Measurements from ENCODE around the gene EMP2.

Gene EMP2

DNA sequence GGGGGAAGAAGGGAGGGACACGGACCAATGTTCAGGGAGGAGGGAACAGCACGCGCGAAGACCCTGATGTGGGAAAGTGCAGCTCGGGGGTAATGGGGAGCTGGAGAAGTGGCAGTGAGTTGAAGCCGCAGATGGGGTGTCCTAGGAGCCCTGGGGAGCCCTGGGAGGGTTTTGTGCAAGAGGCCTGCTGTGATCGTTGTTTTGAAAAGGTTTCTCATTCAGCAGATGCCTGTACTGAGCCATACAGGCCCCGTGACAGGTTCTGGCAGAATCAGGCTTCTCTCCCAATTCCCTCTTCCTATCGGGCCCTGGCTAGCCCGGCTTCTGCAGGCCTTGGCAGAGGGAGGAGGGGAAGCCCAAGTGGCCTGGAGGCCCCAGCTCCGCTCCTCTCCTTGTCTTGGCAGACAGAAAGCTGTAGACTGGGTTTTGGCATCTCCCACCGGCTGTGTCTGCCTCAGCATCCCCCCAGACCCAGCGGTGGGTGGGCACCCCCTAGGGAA lies 38.4 kb upstream of the EMP2 start:
- Histone ChIP-seq H3K4me3 (ENCODE audit: extremely low read depth, insufficient read depth, low read length, poor library complexity, severe bottlenecking) (no peak overlapping the region), H3K36me3 (ENCODE audit: control insufficient read depth, insufficient read depth, low read length) (no peaks in the 10 kb centered on the region), H3K9me3 (ENCODE audit: control insufficient read depth, low read length) (no peaks in the 10 kb centered on the region), H3K27ac (ENCODE audit: low read depth, low read length, severe bottlenecking) (no peak overlapping the region), H3K4me1 (ENCODE audit: control insufficient read depth, insufficient read depth, low read length, poor library complexity, severe bottlenecking) (peaks cover 17% of the 10 kb centered on the region)
- WGBS, 2 experiments (ENCODE audit: insufficient coverage in 2 of 2) = 55 to 67% methylated on average over 9 to 10 of the region's 13 CpGs

DNA sequence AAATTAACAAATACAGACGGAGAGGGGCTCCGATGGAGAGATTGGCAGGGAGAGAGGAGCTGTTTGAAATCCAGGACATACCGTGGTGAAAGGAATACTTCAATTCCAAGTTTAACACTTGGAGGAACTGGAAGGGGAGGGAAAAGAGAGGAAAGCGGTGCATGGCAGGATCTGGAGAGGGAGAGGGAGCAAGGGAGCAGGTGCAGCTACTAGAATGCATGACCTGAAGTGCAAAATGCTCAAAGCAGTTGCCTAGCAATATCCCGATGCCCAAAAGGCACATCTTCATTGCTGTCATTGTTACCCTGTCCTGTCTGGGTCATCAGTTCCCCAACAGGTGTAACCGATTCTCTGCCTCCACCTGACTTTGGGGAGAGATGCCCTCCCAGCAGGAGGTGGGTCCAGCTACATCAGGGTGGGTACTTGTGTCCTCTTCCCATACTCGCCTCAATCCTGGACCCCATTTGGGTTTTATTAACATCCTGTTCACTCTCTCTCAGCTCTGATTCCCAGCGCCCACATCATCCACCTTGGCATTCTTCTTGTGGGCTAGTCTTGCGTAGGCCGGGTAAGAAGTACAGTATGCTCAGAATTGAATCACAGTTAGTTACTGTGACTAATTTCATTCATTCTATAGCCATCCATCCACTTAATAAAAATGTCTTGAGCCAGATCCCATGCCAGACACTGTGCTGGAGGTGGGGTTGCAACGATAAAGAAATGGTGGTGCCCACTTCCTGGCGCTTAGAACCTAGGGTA lies 37.4 kb upstream of the EMP2 start:
- H3K4me3 ChIP-seq (ENCODE audit: extremely low read depth, insufficient read depth, low read length, poor library complexity, severe bottlenecking) = no peak overlapping the region
- no peak overlapping the region for H3K27ac ChIP-seq (ENCODE audit: low read depth, low read length, severe bottlenecking)
- H3K9me3 ChIP-seq (ENCODE audit: control insufficient read depth, low read length) = no peaks in the 10 kb centered on the region
- H3K36me3 ChIP-seq (ENCODE audit: control insufficient read depth, insufficient read depth, low read length) = no peaks in the 10 kb centered on the region
- WGBS, 2 experiments (ENCODE audit: insufficient coverage in 2 of 2) = 75 to 77% methylated on average over 7 to 8 of the region's 12 CpGs
- peaks cover 17% of the 10 kb centered on the region for H3K4me1 ChIP-seq (ENCODE audit: control insufficient read depth, insufficient read depth, low read length, poor library complexity, severe bottlenecking)

DNA sequence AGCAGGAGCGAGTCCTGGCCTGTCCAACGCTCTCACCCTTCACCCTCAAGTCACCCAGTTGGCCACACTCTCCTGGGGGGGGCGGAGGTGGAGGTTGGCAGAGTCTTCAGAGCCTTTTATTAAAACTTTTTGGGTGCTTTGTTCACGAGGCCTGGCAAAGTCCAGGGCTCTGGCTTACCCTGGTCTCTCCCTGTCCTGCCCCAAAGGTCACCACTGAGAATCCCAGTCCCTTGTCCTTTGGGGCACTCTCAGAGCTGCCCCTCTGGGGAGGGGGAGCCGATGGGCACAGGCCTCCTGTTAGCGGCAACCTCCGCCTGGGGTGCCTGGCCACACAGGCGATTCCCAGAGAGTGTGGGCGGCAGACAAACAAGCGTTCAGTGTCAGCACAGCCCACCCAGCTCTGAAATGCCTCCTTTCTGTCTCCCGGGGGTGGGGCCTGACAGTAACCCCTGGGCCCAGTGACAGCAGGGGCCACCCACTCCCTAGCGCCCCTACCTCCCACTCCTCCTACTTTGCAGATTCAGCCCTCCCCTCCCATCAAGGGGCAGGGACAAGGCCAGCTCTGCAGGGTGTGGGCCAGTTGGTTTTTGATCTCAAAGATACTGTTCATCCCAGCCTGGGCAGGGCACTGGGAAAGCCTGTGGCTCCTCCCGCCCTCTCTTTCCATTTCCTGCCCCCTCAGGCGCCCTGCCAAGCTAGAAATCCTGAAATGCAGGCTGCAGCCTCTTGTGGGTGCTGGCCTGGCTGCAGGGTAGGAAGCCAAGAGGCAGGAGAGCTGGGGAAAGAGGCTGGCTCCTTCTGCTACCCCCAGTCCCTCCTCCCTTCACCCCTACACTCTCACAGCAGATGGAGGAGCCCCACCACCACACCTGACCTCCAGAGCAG lies 36.6 kb upstream of the EMP2 start:
- WGBS, 2 experiments (ENCODE audit: insufficient coverage in 2 of 2) = 21 to 31% methylated on average over 7 to 8 of the region's 14 CpGs
- H3K27ac ChIP-seq (ENCODE audit: low read depth, low read length, severe bottlenecking) = peak overlapping the region; percentile 43
- no peaks in the 10 kb centered on the region for H3K36me3 ChIP-seq (ENCODE audit: control insufficient read depth, insufficient read depth, low read length)
- H3K4me1 ChIP-seq (ENCODE audit: control insufficient read depth, insufficient read depth, low read length, poor library complexity, severe bottlenecking) = peaks cover 17% of the 10 kb centered on the region
- H3K9me3 ChIP-seq (ENCODE audit: control insufficient read depth, low read length) = no peaks in the 10 kb centered on the region
- no peak overlapping the region for H3K4me3 ChIP-seq (ENCODE audit: extremely low read depth, insufficient read depth, low read length, poor library complexity, severe bottlenecking)

DNA sequence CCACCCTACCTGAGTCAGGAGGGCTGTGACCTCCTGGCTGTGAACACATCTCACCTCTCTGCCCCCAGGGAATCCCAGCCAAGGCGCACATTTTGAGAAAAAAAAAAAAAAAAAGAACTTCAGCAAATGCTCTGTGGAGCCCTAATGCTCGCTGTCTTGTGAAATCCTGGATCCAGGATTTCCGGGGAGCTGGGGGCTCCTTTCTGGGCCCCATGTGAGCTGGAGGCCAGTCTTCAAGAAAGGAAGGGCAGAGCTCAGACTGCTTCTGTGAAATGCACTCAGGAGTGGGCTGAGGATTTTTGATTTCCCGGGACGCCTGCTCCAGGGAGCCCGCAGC lies 36.0 kb upstream of the EMP2 start:
- WGBS, 2 experiments (ENCODE audit: insufficient coverage in 2 of 2) = 68 to 73% methylated on average over 2 to 5 of the region's 6 CpGs
- Histone ChIP-seq H3K27ac (ENCODE audit: low read depth, low read length, severe bottlenecking) (no peak overlapping the region), H3K36me3 (ENCODE audit: control insufficient read depth, insufficient read depth, low read length) (no peaks in the 10 kb centered on the region), H3K4me3 (ENCODE audit: extremely low read depth, insufficient read depth, low read length, poor library complexity, severe bottlenecking) (no peak overlapping the region), H3K4me1 (ENCODE audit: control insufficient read depth, insufficient read depth, low read length, poor library complexity, severe bottlenecking) (peaks cover 17% of the 10 kb centered on the region), H3K9me3 (ENCODE audit: control insufficient read depth, low read length) (no peaks in the 10 kb centered on the region)

DNA sequence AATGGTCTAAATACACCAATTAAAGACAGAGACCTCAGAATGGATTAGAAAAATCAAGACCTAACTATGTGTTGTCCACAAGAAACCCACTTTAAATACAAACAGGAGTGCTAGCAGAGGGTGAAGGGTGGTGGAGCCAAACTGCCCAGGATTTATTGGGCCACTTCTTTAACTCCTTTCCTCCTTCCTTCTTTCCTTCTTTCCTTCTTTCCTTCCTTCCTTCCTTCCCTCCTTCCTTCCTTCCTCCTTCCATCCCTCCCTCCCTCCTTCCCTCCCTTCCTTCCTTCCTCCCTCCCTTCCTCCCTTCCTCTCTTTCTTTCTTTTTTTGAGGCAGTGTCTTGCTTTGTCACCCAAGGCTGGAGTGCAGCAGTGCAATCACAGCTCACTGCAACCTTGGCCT lies 34.3 kb upstream of the EMP2 start:
- no peak overlapping the region for H3K4me3 ChIP-seq (ENCODE audit: extremely low read depth, insufficient read depth, low read length, poor library complexity, severe bottlenecking)
- H3K36me3 ChIP-seq (ENCODE audit: control insufficient read depth, insufficient read depth, low read length) = no peaks in the 10 kb centered on the region
- H3K4me1 ChIP-seq (ENCODE audit: control insufficient read depth, insufficient read depth, low read length, poor library complexity, severe bottlenecking) = peaks cover 26% of the 10 kb centered on the region
- H3K9me3 ChIP-seq (ENCODE audit: control insufficient read depth, low read length) = no peaks in the 10 kb centered on the region
- H3K27ac ChIP-seq (ENCODE audit: low read depth, low read length, severe bottlenecking) = no peak overlapping the region

DNA sequence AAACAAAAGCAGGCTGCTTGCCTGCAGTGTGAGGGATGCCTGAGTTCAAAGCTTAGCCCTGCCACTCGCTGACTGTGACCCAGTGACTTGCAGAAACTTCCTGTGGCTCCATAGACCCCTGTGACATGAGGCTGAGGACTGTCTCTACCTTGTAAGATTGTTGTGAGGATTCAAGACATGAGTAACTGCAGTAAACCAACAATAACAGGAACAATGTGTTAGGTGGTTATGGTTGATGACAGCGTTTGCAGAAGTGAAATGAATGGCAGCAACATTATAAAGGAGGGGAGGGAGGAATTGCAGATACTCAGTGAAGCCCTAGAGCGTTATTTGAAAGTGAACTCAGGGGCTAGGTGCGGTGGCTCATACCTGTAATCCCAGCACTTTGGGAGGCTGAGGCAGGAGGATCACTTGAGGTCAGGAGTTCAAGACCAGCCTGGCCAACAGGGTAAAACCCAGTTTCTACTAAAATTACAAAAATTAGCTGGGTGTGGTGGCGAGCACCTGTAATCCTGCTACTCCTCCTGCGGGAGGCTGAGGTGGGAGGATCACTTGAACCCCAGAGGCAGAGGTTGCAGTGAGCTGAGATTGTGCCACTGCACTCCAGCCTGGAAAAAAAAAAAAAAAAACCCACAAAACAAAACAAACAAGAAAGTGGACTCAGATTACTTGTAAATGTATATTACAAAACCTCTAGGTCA lies 33.5 kb upstream of the EMP2 start:
- Histone ChIP-seq H3K9me3 (ENCODE audit: control insufficient read depth, low read length) (no peaks in the 10 kb centered on the region), H3K4me3 (ENCODE audit: extremely low read depth, insufficient read depth, low read length, poor library complexity, severe bottlenecking) (no peak overlapping the region), H3K4me1 (ENCODE audit: control insufficient read depth, insufficient read depth, low read length, poor library complexity, severe bottlenecking) (peaks cover 33% of the 10 kb centered on the region), H3K27ac (ENCODE audit: low read depth, low read length, severe bottlenecking) (no peak overlapping the region), H3K36me3 (ENCODE audit: control insufficient read depth, insufficient read depth, low read length) (no peaks in the 10 kb centered on the region)
- 83 to 97% methylated on average over 3 to 4 of the region's 6 CpGs for WGBS, 2 experiments (ENCODE audit: insufficient coverage in 2 of 2)

DNA sequence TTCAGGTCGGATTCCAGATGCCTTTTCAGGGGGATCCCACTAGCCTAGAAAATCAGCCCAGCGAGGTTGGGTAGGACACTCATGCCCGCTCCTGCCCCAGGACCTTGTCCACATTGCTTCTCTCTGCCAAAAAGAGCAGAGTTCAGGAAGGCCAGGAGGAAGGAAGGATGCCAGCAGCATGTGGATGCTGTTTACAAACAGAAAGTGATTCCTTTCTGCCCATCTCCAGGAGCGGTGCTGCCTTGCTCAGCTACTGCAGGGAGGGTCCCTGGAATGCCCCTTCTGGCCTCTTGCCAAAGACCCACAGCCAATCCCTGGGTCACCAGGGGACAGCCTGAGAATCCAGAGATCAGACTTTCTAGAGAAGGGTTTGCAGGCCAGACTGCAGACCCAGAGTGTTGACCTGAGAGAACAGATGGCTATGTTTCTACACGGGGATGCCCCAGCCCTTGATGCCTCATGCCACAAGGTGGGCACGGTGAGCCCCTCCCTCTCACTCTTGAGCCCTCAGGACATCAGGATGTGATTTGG lies 32.3 kb upstream of the EMP2 start:
- 73 to 88% methylated on average over 5 of the region's 6 CpGs for WGBS, 2 experiments (ENCODE audit: insufficient coverage in 2 of 2)
- Histone ChIP-seq H3K4me3 (ENCODE audit: extremely low read depth, insufficient read depth, low read length, poor library complexity, severe bottlenecking) (no peak overlapping the region), H3K36me3 (ENCODE audit: control insufficient read depth, insufficient read depth, low read length) (no peaks in the 10 kb centered on the region), H3K9me3 (ENCODE audit: control insufficient read depth, low read length) (no peaks in the 10 kb centered on the region), H3K27ac (ENCODE audit: low read depth, low read length, severe bottlenecking) (no peak overlapping the region), H3K4me1 (ENCODE audit: control insufficient read depth, insufficient read depth, low read length, poor library complexity, severe bottlenecking) (peaks cover 32% of the 10 kb centered on the region)

DNA sequence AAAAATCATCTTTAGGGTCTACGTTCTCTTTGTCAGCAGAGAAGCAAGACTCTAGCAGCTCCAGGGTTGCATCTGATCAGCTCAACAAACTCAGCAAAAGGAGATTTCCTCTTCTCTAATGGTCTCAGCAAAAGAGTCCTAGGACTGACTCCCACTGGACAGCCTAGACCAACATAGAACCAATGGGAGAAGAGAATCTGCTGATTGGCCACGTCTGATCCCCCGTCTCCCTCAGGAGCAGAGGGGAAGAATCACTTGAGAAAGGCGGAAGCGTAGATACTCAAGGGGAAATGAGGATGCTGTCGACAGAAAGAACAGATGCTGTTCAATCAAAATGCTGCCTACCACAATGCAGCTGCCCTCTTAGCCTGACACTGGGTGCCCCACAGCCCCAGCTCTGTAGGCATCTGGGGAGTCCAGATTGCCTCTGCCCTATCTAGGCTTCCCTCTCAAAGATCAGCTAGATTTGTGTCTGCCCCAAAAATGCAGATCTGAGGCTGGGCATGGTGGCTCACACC lies 31.5 kb upstream of the EMP2 start:
- H3K4me3 ChIP-seq (ENCODE audit: extremely low read depth, insufficient read depth, low read length, poor library complexity, severe bottlenecking) = no peak overlapping the region
- 90 to 98% methylated on average over 5 of the region's 6 CpGs for WGBS, 2 experiments (ENCODE audit: insufficient coverage in 2 of 2)
- no peaks in the 10 kb centered on the region for H3K36me3 ChIP-seq (ENCODE audit: control insufficient read depth, insufficient read depth, low read length)
- no peaks in the 10 kb centered on the region for H3K9me3 ChIP-seq (ENCODE audit: control insufficient read depth, low read length)
- no peak overlapping the region for H3K27ac ChIP-seq (ENCODE audit: low read depth, low read length, severe bottlenecking)
- peaks cover 27% of the 10 kb centered on the region for H3K4me1 ChIP-seq (ENCODE audit: control insufficient read depth, insufficient read depth, low read length, poor library complexity, severe bottlenecking)

DNA sequence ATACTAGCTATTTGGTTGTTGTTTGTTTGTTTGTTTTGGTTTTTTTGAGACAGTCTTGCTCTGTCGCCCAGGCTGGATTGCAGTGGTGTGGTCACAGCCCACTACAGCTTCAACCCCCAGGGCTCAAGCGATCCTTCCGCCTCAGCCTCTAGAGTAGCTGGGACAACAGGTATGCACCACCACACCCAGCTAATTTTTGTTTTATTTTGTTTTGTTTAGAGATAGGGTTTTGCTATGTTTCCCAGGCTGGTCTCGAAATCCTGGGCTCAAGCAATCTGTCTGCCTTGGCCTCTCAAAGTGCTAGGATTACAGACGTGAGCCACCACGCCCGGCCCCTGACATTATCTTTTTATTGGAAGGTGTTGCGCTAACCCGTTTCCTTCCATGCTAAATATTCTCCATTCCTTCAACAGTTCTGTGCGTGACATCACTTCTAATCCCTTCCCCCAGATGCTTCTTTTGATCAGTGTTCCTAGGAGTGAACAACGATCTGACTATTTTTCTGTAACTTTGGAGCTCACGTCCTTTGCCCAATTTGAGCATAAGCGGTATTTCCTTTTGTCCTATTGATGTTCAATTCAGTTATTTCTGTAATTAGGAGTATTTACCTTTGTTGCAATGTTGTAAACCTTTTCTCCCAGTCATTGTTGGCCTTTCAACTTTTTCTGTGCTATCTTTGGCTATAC lies 30.2 kb upstream of the EMP2 start:
- Histone ChIP-seq H3K4me1 (ENCODE audit: control insufficient read depth, insufficient read depth, low read length, poor library complexity, severe bottlenecking) (peaks cover 20% of the 10 kb centered on the region), H3K4me3 (ENCODE audit: extremely low read depth, insufficient read depth, low read length, poor library complexity, severe bottlenecking) (no peak overlapping the region), H3K27ac (ENCODE audit: low read depth, low read length, severe bottlenecking) (no peak overlapping the region), H3K9me3 (ENCODE audit: control insufficient read depth, low read length) (no peaks in the 10 kb centered on the region), H3K36me3 (ENCODE audit: control insufficient read depth, insufficient read depth, low read length) (no peaks in the 10 kb centered on the region)
- 89 to 95% methylated on average over 7 to 10 of the region's 13 CpGs for WGBS, 2 experiments (ENCODE audit: insufficient coverage in 2 of 2)

DNA sequence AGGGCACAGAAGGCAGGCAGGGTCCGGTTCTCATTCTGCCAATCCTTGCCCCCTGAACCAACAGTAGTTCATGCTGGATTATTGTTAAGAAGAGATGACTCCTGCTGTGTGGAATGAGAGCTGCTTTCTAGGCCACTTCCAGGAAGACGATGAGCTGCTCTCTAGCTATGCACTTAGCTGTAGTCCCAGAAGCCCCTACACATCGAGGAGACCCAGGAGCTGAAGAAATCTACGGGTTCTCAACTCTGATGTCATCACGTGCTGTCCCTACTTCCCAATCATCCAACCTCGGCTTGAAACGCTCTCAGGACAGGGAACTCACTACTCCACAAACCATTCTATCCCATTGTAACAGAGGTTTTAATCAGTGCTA lies 29.0 kb upstream of the EMP2 start:
- WGBS, 2 experiments (ENCODE audit: insufficient coverage in 2 of 2) = 62 to 75% methylated on average over 4 of the region's 7 CpGs
- H3K4me1 ChIP-seq (ENCODE audit: control insufficient read depth, insufficient read depth, low read length, poor library complexity, severe bottlenecking) = peaks cover 20% of the 10 kb centered on the region
- no peaks in the 10 kb centered on the region for H3K36me3 ChIP-seq (ENCODE audit: control insufficient read depth, insufficient read depth, low read length)
- no peak overlapping the region for H3K4me3 ChIP-seq (ENCODE audit: extremely low read depth, insufficient read depth, low read length, poor library complexity, severe bottlenecking)
- H3K9me3 ChIP-seq (ENCODE audit: control insufficient read depth, low read length) = no peaks in the 10 kb centered on the region
- H3K27ac ChIP-seq (ENCODE audit: low read depth, low read length, severe bottlenecking) = peak overlapping the region; percentile 72
